H1 (cell line): ENCODE results near the gene CDIPT. TPM values are rescaled to one million over a fixed set of nuclear protein-coding genes. Genes with fewer than 3 reads are reported as not detected.

Source experiments
- CTCF ChIA-PET: fragments of 300-600 bp; sonication (Branson Sonifier 250); formaldehyde crosslinking; loops from one replicate; lab custom pipeline; 2021; ENCODE audit not compliant: partially characterized antibody; lab: Charles Lee
- POLR2A ChIA-PET: fragments of 300-600 bp; sonication (Branson Sonifier 250); formaldehyde crosslinking; loops from one replicate; lab custom pipeline; 2021; ENCODE audit warnings: inconsistent platforms; ENCODE audit not compliant: partially characterized antibody; lab: Charles Lee
- DNase-seq, 2 experiments: peaks; one replicate each; pipeline versions ENCODE4 v3.0.0 to v3.0.0-alpha.2; 2010 to 2022; ENCODE audit warnings: low spot score in 2 of 2, low read depth in 1 of 2, mixed read lengths in 1 of 2
- FAIRE-seq: peaks from 2 replicates; lab custom pipeline; 2011; peaks lifted over from hg19 to GRCh38; lab: Jason Lieb, UNC
- H2AFZ ChIP-seq: 2 replicates; pipeline ENCODE4 v1.8.1; 2012; ENCODE audit warnings: low read length, inconsistent platforms
- H2AK5ac ChIP-seq: 2 replicates; pipeline ENCODE4 v1.6.1; 2013; ENCODE audit warnings: low read depth, low read length
- H2BK120ac ChIP-seq: replicated peaks from 2 replicates; pipeline ENCODE3; 2013; ENCODE audit warnings: low read depth, low read length, inconsistent platforms
- H2BK12ac ChIP-seq: 2 replicates; pipeline ENCODE4 v1.6.1; 2013; ENCODE audit warnings: low read depth, low read length
- H2BK15ac ChIP-seq: 2 replicates; pipeline ENCODE4 v1.6.1; 2013; ENCODE audit warnings: low read length
- H2BK20ac ChIP-seq: 2 replicates; pipeline ENCODE4 v1.6.1; 2013; ENCODE audit warnings: low read length
- H2BK5ac ChIP-seq: 2 replicates; pipeline ENCODE4 v1.6.1; 2013; ENCODE audit warnings: low read depth, low read length
- H3K14ac ChIP-seq: 2 replicates; pipeline ENCODE4 v1.6.1; 2013; ENCODE audit warnings: inconsistent platforms; ENCODE audit not compliant: insufficient read length
- H3K18ac ChIP-seq: 2 replicates; pipeline ENCODE4 v1.6.1; 2013; ENCODE audit warnings: low read length; ENCODE audit errors: extremely low read depth
- H3K23ac ChIP-seq: 2 replicates; pipeline ENCODE4 v1.6.1; 2013; ENCODE audit warnings: inconsistent platforms; ENCODE audit not compliant: insufficient read length
- H3K23me2 ChIP-seq: 2 replicates; pipeline ENCODE4 v1.6.1; 2013; ENCODE audit warnings: low read depth, low read length
- H3K27ac ChIP-seq: 2 replicates; pipeline ENCODE4 v1.6.1; 2011; ENCODE audit warnings: low read depth, low read length, inconsistent platforms
- H3K27me3 ChIP-seq, 4 experiments: replicated peaks in 1 of 4; 1 replicate in 1 of 4; 2 replicates in 3 of 4; pipeline versions ENCODE4 v1.6.1 to v1.8.1; 2011 to 2013; ENCODE audit warnings: low read length in 3 of 4, mild to moderate bottlenecking in 3 of 4, inconsistent platforms in 2 of 4, mixed read lengths in 2 of 4, moderate library complexity in 1 of 4; ENCODE audit not compliant: control insufficient read depth in 3 of 4, insufficient read depth in 3 of 4; ENCODE audit errors: extremely low read depth in 1 of 4
- H3K36me3 ChIP-seq, 4 experiments: 2 replicates each; pipeline versions ENCODE4 v1.6.1 to v1.8.1; 2011 to 2013; ENCODE audit warnings: mild to moderate bottlenecking in 4 of 4, low read length in 3 of 4, moderate library complexity in 2 of 4, control low read depth in 1 of 4, inconsistent platforms in 1 of 4; ENCODE audit not compliant: insufficient read depth in 4 of 4, control insufficient read depth in 2 of 4
- H3K4ac ChIP-seq: replicated peaks from 2 replicates; pipeline ENCODE3; 2013; ENCODE audit warnings: low read length, low read depth, mixed read lengths, inconsistent platforms; ENCODE audit not compliant: insufficient read length
- H3K4me1 ChIP-seq, 4 experiments: replicated peaks in 1 of 4; 1 replicate in 1 of 4; 2 replicates in 3 of 4; pipeline versions ENCODE4 v1.6.1 to v1.8.1; 2011 to 2013; ENCODE audit warnings: low read length in 3 of 4, inconsistent platforms in 2 of 4, mixed read lengths in 1 of 4; ENCODE audit not compliant: insufficient read depth in 4 of 4, control insufficient read depth in 3 of 4
- H3K4me2 ChIP-seq, 2 experiments: 2 replicates each; pipeline versions ENCODE4 v1.6.1 to v1.8.1; 2011 to 2013; ENCODE audit warnings: low read depth in 2 of 2, low read length in 2 of 2, control low read depth in 1 of 2, inconsistent platforms in 1 of 2, mild to moderate bottlenecking in 1 of 2; ENCODE audit not compliant: insufficient read depth in 1 of 2
- H3K4me3 ChIP-seq, 4 experiments: fragments of 200-600, 300-600 bp in 1 of 4; sonication (generic), shearing (Covaris generic), sonication (Bioruptor Twin) in 1 of 4; 2 replicates each; pipeline versions ENCODE4 v1.5.1 to v1.8.1; 2011 to 2016; ENCODE audit warnings: low read length in 4 of 4, low read depth in 3 of 4, control low read depth in 2 of 4, inconsistent platforms in 2 of 4, mild to moderate bottlenecking in 2 of 4, mixed read lengths in 1 of 4, moderate library complexity in 1 of 4; ENCODE audit not compliant: insufficient read depth in 2 of 4; ENCODE audit errors: extremely low read depth in 1 of 4
- H3K56ac ChIP-seq: replicated peaks from 2 replicates; pipeline ENCODE3; 2013; ENCODE audit warnings: low read depth, mild to moderate bottlenecking, mixed read lengths, low read length, inconsistent platforms; ENCODE audit not compliant: insufficient read length
- H3K79me1 ChIP-seq: 2 replicates; pipeline ENCODE4 v1.6.1; 2013; ENCODE audit warnings: low read depth, low read length, control low read depth
- H3K79me2 ChIP-seq, 2 experiments: 2 replicates each; pipeline versions ENCODE4 v1.6.1 to v1.8.1; 2012 to 2013; ENCODE audit warnings: low read length in 2 of 2, mild to moderate bottlenecking in 2 of 2, inconsistent platforms in 1 of 2; ENCODE audit not compliant: insufficient read depth in 2 of 2, control insufficient read depth in 1 of 2
- H3K9ac ChIP-seq, 4 experiments: replicated peaks in 1 of 4; 1 replicate in 1 of 4; 2 replicates in 3 of 4; pipeline versions ENCODE4 v1.6.1 to v1.8.1; 2011 to 2013; ENCODE audit warnings: low read depth in 3 of 4, low read length in 3 of 4, control low read depth in 2 of 4, mild to moderate bottlenecking in 2 of 4, moderate library complexity in 2 of 4, inconsistent platforms in 1 of 4; ENCODE audit errors: extremely low read depth in 1 of 4
- H3K9me3 ChIP-seq, 2 experiments: 2 replicates each; pipeline versions ENCODE4 v1.6.1 to v1.8.1; 2012 to 2013; ENCODE audit warnings: mild to moderate bottlenecking in 2 of 2, moderate library complexity in 2 of 2, control low read depth in 1 of 2, inconsistent platforms in 1 of 2, low read depth in 1 of 2, low read length in 1 of 2, mixed read lengths in 1 of 2; ENCODE audit not compliant: insufficient read depth in 2 of 2
- H4K20me1 ChIP-seq, 2 experiments: replicated peaks in 1 of 2; 2 replicates each; pipeline versions ENCODE3 to v1.8.1; 2011 to 2013; ENCODE audit warnings: inconsistent platforms in 2 of 2, low read length in 2 of 2, mild to moderate bottlenecking in 1 of 2; ENCODE audit not compliant: insufficient read depth in 2 of 2, control insufficient read depth in 1 of 2
- H4K5ac ChIP-seq: 2 replicates; pipeline ENCODE4 v1.6.1; 2013; ENCODE audit warnings: low read length, low read depth, mixed read lengths, inconsistent platforms; ENCODE audit not compliant: insufficient read length
- H4K8ac ChIP-seq: 2 replicates; pipeline ENCODE4 v1.8.0; 2013; ENCODE audit warnings: mild to moderate bottlenecking, moderate library complexity, low read length, inconsistent platforms; ENCODE audit not compliant: insufficient read depth; ENCODE audit errors: extremely low read depth
- H4K91ac ChIP-seq: replicated peaks from 2 replicates; pipeline ENCODE3; 2013; ENCODE audit warnings: low read length, mixed read lengths, inconsistent platforms; ENCODE audit not compliant: insufficient read length
- ASH2L ChIP-seq: fragments of 200-600, 300-600 bp; sonication (generic); IDR thresholded peaks from one replicate; pipeline ENCODE4 v1.7.1; 2017; ENCODE audit warnings: low read length
- BACH1 ChIP-seq: IDR thresholded peaks from 2 replicates; pipeline ENCODE4 v1.6.1; 2012; ENCODE audit warnings: low read length, improper control_type of control experiment
- EGR1 ChIP-seq: IDR thresholded peaks from 2 replicates; pipeline ENCODE4 v1.6.1; 2011; ENCODE audit warnings: low read depth, low read length, borderline replicate concordance
- EZH2 ChIP-seq: fragments of 200-600 bp; sonication (generic); IDR thresholded peaks from 2 replicates; pipeline ENCODE4 v1.7.1; 2012; ENCODE audit warnings: low read depth, mild to moderate bottlenecking, moderate library complexity, low read length, inconsistent platforms; ENCODE audit not compliant: severe bottlenecking
- JUN ChIP-seq: IDR thresholded peaks from 2 replicates; pipeline ENCODE4 v1.6.1; 2011; ENCODE audit warnings: low read depth, mild to moderate bottlenecking, improper control_type of control experiment, low read length
- KDM1A ChIP-seq: fragments of 200-600, 300-600 bp; sonication (generic); IDR thresholded peaks from 2 replicates; pipeline ENCODE4 v1.7.1; 2016; ENCODE audit warnings: mild to moderate bottlenecking, low read length, borderline replicate concordance
- POLR2A ChIP-seq, 2 experiments: IDR thresholded peaks; 1 replicate in 1 of 2; 2 replicates in 1 of 2; pipeline ENCODE4 v1.6.1; 2011; ENCODE audit warnings: low read depth in 2 of 2, low read length in 2 of 2, mild to moderate bottlenecking in 2 of 2; ENCODE audit errors: control extremely low read depth in 1 of 2
- RFX5 ChIP-seq: IDR thresholded peaks from 2 replicates; pipeline ENCODE4 v1.6.1; 2011; ENCODE audit warnings: low read depth, low read length, improper control_type of control experiment, borderline replicate concordance
- SAP30 ChIP-seq: fragments of 300-600 bp; sonication (generic); IDR thresholded peaks from 2 replicates; pipeline ENCODE4 v1.7.1; 2012; ENCODE audit warnings: low read length, moderate library complexity, mild to moderate bottlenecking, inconsistent platforms; ENCODE audit not compliant: insufficient read depth, insufficient replicate concordance
- SIX5 ChIP-seq: IDR thresholded peaks from 2 replicates; pipeline ENCODE4 v1.6.1; 2011; ENCODE audit warnings: mild to moderate bottlenecking, low read depth, low read length
- TAF1 ChIP-seq: IDR thresholded peaks from 2 replicates; pipeline ENCODE4 v1.6.1; 2011; ENCODE audit warnings: mild to moderate bottlenecking, low read depth, low read length
- YY1 ChIP-seq: IDR thresholded peaks from 2 replicates; pipeline ENCODE4 v1.6.1; 2011; ENCODE audit warnings: low read depth, mild to moderate bottlenecking, low read length
- WGBS, 2 experiments: shearing (Covaris generic) in 1 of 2; methylation state at CpG; one replicate each; pipeline versions ENCODE4 v1.1.6 to v1.1.7; 2013 to 2015; ENCODE audit warnings: low lambda C conversion rate in 2 of 2, mixed read lengths in 2 of 2, inconsistent platforms in 1 of 2, low coverage in 1 of 2, missing lambda C conversion rate in 1 of 2; ENCODE audit not compliant: insufficient replicate concordance in 2 of 2, insufficient coverage in 1 of 2, insufficient read length in 1 of 2; ENCODE audit errors: extremely low coverage in 1 of 2, missing lambda C conversion rate in 1 of 2; 5-methylcytosine and 5-hydroxymethylcytosine counted together
- polyA plus RNA-seq, 7 experiments: library from polyadenylated mRNA; depleted of rRNA in 3 of 7; stranded (reverse) in 5 of 7; unstranded in 2 of 7; fragments of >200 nt in 5 of 7; fragments of 200-250 nt in 2 of 7; gene quantifications; 1 replicate in 5 of 7; 2 replicates in 1 of 7; 4 replicates in 1 of 7; pipeline versions ENCODE4 v1.2.1 to v1.2.3, GENCODE V29; 2011 to 2013; ENCODE audit warnings: missing spikeins in 2 of 7, mixed read lengths in 2 of 7
- total RNA-seq: library from RNA; stranded (reverse); fragmentation: NEBNext Ultra II Directional; extraction: Animal tissue kit (Norgen Biotek cat#: 25700); gene quantifications from 2 replicates; pipeline ENCODE4 v1.2.1, GENCODE V29; 2021

Gene CDIPT
- total and polyA plus RNA-seq, 2 of the 8 experiments (the other 6 are each of a cell fraction or from before 2014, with no cell fraction given), result 69.2 to 140 TPM

DNA sequence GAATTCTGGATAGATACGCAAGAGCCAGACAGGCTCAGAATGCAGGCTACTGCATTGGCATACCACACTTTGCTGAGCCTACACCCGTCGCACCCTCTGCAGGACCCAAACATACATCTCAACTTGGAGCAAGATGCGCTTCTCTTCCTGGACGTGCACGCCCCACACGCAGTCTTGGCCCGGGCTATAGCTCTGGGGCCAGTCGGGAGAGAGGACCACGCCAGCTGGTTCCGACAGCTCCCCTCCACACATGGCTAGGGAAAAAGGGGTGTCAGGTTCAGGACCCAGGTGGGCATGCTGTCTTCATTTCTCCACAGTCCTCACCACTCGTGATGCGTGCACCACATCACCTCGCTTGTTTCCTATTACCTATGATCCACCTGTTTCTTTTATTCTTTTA is 15.1 kb upstream of the CDIPT start:
- no peaks in the 10 kb centered on the region; a peak in 1 of 4 replicates for H3K79me2 ChIP-seq
- peaks cover 0 to 5% (median 0%) of the 10 kb centered on the region in 4 experiments; a peak in 6 of 8 replicates for H3K36me3 ChIP-seq
- no peak for DNase-seq
- H2BK12ac ChIP-seq, result peak overlapping the region; percentile 52; the same call in 1 of the 2 replicates
- H3K23me2 ChIP-seq, result peaks cover 7% of the 10 kb centered on the region; the same call in 1 of the 2 replicates
- H3K4ac ChIP-seq, result no peak overlapping the region
- H4K20me1 ChIP-seq, result peaks cover 0 to 1% of the 10 kb centered on the region in 2 experiments
- peak overlapping the region in 2 of 4 experiments; percentile 10 to 38; a peak in 3 of 7 replicates for H3K9ac ChIP-seq
- no peak overlapping the region for H2BK5ac ChIP-seq
- no peak overlapping the region for H2BK120ac ChIP-seq
- H3K27me3 ChIP-seq, result no peaks in the 10 kb centered on the region
- no peak overlapping the region for H2BK20ac ChIP-seq
- H3K4me2 ChIP-seq, result peak overlapping the region; percentile 47 to 69; a peak in 3 of 4 replicates
- no peak overlapping the region for H3K18ac ChIP-seq
- no peak overlapping the region for H2BK15ac ChIP-seq
- no peak overlapping the region for H4K5ac ChIP-seq
- no peak overlapping the region for H4K91ac ChIP-seq
- no peak overlapping the region for H4K8ac ChIP-seq
- H3K56ac ChIP-seq, result no peak overlapping the region
- peak overlapping the region; percentile 4; the same call in 1 of the 2 replicates for H2AK5ac ChIP-seq
- no peak overlapping the region for H3K14ac ChIP-seq
- H3K23ac ChIP-seq, result no peak overlapping the region
- H3K27ac ChIP-seq, result peak overlapping the region; percentile 42
- ChIA-PET CTCF (interaction anchor here (0.8 to 1.7 kb wide), 9 partner anchors 9 to 84 kb away, joined by 3 to 8 read pairs (median 4); partner anchors contain the start of genes ASPHD1, PAGR1 and TMEM219), POLR2A (interaction anchor here (0.8 to 2.2 kb wide), 9 partner anchors 10 to 169 kb away, joined by 3 to 15 read pairs (median 5); partner anchors contain the start of genes ASPHD1 and SEZ6L2)
- no peaks in the 10 kb centered on the region for H3K9me3 ChIP-seq
- FAIRE-seq, result no peak
- WGBS, 2 experiments, result 87% methylated on average over 14 of the region's 14 CpGs; no CpG with 5 or more reads in 1 of the 2 experiments
- 0 out of 2 replicates have a peak overlapping the region, but pooled peaks have one; percentile 37 for H2AFZ ChIP-seq
- H3K79me1 ChIP-seq, result no peaks in the 10 kb centered on the region
- H3K4me3 ChIP-seq, result peak overlapping the region in 1 of 4 experiments; percentile 29; a peak in 1 of 8 replicates
- H3K4me1 ChIP-seq, result peaks cover 0 to 11% (median 7%) of the 10 kb centered on the region in 4 experiments; a peak in 5 of 7 replicates
- TF ChIP-seq SIX5 (no peak), SAP30 (no peak), EGR1 (no peak), JUN (no peak), KDM1A (no peak), BACH1 (no peak), TAF1 (no peak), POLR2A (IDR thresholded peaks at IDR 0.05; ENCODE audit: control extremely low read depth in 1 of 2, low read depth in 2 of 2, low read length in 2 of 2) (no peak), YY1 (no peak), RFX5 (no peak), ASH2L (no peak), EZH2 (no peak)
